Neural cell (in vitro differentiated cells): ENCODE measurements around the gene TOMM20. TPM values are rescaled to one million over a fixed set of nuclear protein-coding genes. Genes with fewer than 3 reads are reported as not detected.

Source experiments
- H2AFZ ChIP-seq: fragments of 200-600, 300-800 bp; sonication (generic), shearing (Covaris generic); 2 replicates; pipeline ENCODE4 v1.6.0; 2014; ENCODE audit warnings: low read depth, mild to moderate bottlenecking, antibody characterized with exemption, low read length, moderate library complexity
- H3F3A ChIP-seq: fragments of 200-600 bp; shearing (Covaris generic); 2 replicates; pipeline ENCODE4 v1.6.1; 2016; ENCODE audit warnings: mild to moderate bottlenecking, moderate library complexity, mixed read lengths, antibody characterized with exemption, low read length; ENCODE audit not compliant: insufficient read depth, poor library complexity, severe bottlenecking
- H3K27ac ChIP-seq: fragments of 200-600, 300-800 bp; sonication (generic), shearing (Covaris generic); 2 replicates; pipeline ENCODE4 v1.5.1; 2014; ENCODE audit warnings: mild to moderate bottlenecking, low read length, moderate library complexity
- H3K27me3 ChIP-seq: fragments of 300-800, 200-600 bp; sonication (generic), shearing (Covaris generic); 2 replicates; pipeline ENCODE4 v1.6.0; 2014; ENCODE audit warnings: mild to moderate bottlenecking, low read depth, low read length, moderate library complexity; ENCODE audit not compliant: insufficient read depth
- H3K36me3 ChIP-seq: fragments of 300-800, 200-600 bp; sonication (generic), shearing (Covaris generic); 2 replicates; pipeline ENCODE4 v1.5.1; 2014; ENCODE audit warnings: mild to moderate bottlenecking, antibody characterized with exemption, low read length, moderate library complexity; ENCODE audit not compliant: insufficient read depth
- H3K4me2 ChIP-seq: fragments of 300-800, 200-600 bp; sonication (generic), shearing (Covaris generic); 2 replicates; pipeline ENCODE4 v1.6.0; 2014; ENCODE audit warnings: mild to moderate bottlenecking, low read length
- H3K4me3 ChIP-seq: fragments of 300-800, 200-600 bp; sonication (generic), shearing (Covaris generic); 2 replicates; pipeline ENCODE4 v1.5.1; 2014; ENCODE audit warnings: mild to moderate bottlenecking, low read length, moderate library complexity
- H3K79me2 ChIP-seq: fragments of 200-600 bp; shearing (Covaris generic); replicated peaks from 2 replicates; pipeline ENCODE4 v1.6.0; 2014; ENCODE audit warnings: mild to moderate bottlenecking, low read length, moderate library complexity; ENCODE audit not compliant: insufficient read depth
- H3K9ac ChIP-seq: fragments of 300-800, 200-600 bp; sonication (generic), shearing (Covaris generic); 2 replicates; pipeline ENCODE4 v1.6.1; 2016; ENCODE audit warnings: mild to moderate bottlenecking, low read length, mixed read lengths
- H3K9me2 ChIP-seq: fragments of 200-600 bp; shearing (Covaris generic); 2 replicates; pipeline ENCODE4 v1.6.1; 2016; ENCODE audit warnings: mild to moderate bottlenecking, low read length, mixed read lengths; ENCODE audit not compliant: insufficient read depth
- H3K9me3 ChIP-seq: fragments of 200-600, 300-800 bp; sonication (generic), shearing (Covaris generic); 2 replicates; pipeline ENCODE4 v1.6.1; 2016; ENCODE audit warnings: mild to moderate bottlenecking, mixed run types, low read length, moderate library complexity, mixed read lengths
- H4K20me1 ChIP-seq: fragments of 200-600 bp; shearing (Covaris generic); 2 replicates; pipeline ENCODE4 v1.6.1; 2016; ENCODE audit warnings: mild to moderate bottlenecking, mixed run types; ENCODE audit not compliant: insufficient read depth
- CTCF ChIP-seq: fragments of 450-650 bp; IDR thresholded peaks from 2 replicates; pipeline ENCODE4 v1.5.1; 2014; ENCODE audit warnings: antibody characterized with exemption, mild to moderate bottlenecking, moderate library complexity; ENCODE audit not compliant: poor library complexity, severe bottlenecking
- EP300 ChIP-seq: fragments of 450-650 bp; conservative IDR thresholded peaks from 2 replicates; pipeline ENCODE4 v1.6.1; 2014; ENCODE audit warnings: antibody characterized with exemption, mild to moderate bottlenecking, moderate library complexity; ENCODE audit not compliant: poor library complexity, severe bottlenecking
- EZH2 ChIP-seq: fragments of 200-600, 300-800 bp; shearing (Covaris generic), sonication (generic); IDR thresholded peaks from 2 replicates; pipeline ENCODE4 v1.6.1; 2014; ENCODE audit warnings: antibody characterized with exemption, low read length, borderline replicate concordance, mild to moderate bottlenecking; ENCODE audit not compliant: insufficient read depth, poor library complexity, severe bottlenecking
- MXI1 ChIP-seq: fragments of 450-650 bp; conservative IDR thresholded peaks from 2 replicates; pipeline ENCODE4 v1.6.1; 2014; ENCODE audit warnings: antibody characterized with exemption, mild to moderate bottlenecking; ENCODE audit not compliant: poor library complexity, severe bottlenecking
- POLR2AphosphoS5 ChIP-seq: IDR thresholded peaks from 2 replicates; pipeline ENCODE4 v1.6.1; 2012
- RAD21 ChIP-seq: fragments of 450-650 bp; conservative IDR thresholded peaks from 2 replicates; pipeline ENCODE4 v1.6.1; 2014; ENCODE audit warnings: antibody characterized with exemption, mild to moderate bottlenecking, moderate library complexity
- SMC3 ChIP-seq: fragments of 450-650 bp; conservative IDR thresholded peaks from 2 replicates; pipeline ENCODE4 v1.6.1; 2014; ENCODE audit warnings: antibody characterized with exemption, mild to moderate bottlenecking, moderate library complexity; ENCODE audit not compliant: poor library complexity
- TAF1 ChIP-seq: IDR thresholded peaks from 2 replicates; pipeline ENCODE4 v1.6.1; 2012; ENCODE audit warnings: low read depth
- polyA plus RNA-seq: library from polyadenylated mRNA; depleted of rRNA; stranded (reverse); fragments of >200 nt; gene quantifications from 2 replicates; pipeline ENCODE4 v1.2.3, GENCODE V29; 2014
- TF ChIP-seq, protein P1 (sequence below): IDR thresholded peaks from 2 replicates; pipeline ENCODE4 v1.6.1; 2012; ENCODE audit warnings: borderline replicate concordance

The TOMM20 gene
- polyA plus RNA-seq, 1 donor from 2014 or later = 175 TPM

- TF ChIP-seq EP300 = no peak
- TF ChIP-seq, protein P1, sequence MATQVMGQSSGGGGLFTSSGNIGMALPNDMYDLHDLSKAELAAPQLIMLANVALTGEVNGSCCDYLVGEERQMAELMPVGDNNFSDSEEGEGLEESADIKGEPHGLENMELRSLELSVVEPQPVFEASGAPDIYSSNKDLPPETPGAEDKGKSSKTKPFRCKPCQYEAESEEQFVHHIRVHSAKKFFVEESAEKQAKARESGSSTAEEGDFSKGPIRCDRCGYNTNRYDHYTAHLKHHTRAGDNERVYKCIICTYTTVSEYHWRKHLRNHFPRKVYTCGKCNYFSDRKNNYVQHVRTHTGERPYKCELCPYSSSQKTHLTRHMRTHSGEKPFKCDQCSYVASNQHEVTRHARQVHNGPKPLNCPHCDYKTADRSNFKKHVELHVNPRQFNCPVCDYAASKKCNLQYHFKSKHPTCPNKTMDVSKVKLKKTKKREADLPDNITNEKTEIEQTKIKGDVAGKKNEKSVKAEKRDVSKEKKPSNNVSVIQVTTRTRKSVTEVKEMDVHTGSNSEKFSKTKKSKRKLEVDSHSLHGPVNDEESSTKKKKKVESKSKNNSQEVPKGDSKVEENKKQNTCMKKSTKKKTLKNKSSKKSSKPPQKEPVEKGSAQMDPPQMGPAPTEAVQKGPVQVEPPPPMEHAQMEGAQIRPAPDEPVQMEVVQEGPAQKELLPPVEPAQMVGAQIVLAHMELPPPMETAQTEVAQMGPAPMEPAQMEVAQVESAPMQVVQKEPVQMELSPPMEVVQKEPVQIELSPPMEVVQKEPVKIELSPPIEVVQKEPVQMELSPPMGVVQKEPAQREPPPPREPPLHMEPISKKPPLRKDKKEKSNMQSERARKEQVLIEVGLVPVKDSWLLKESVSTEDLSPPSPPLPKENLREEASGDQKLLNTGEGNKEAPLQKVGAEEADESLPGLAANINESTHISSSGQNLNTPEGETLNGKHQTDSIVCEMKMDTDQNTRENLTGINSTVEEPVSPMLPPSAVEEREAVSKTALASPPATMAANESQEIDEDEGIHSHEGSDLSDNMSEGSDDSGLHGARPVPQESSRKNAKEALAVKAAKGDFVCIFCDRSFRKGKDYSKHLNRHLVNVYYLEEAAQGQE = no peak
- no peak overlapping the region for H3K4me3 ChIP-seq
- no peaks in the 10 kb centered on the region for H3F3A ChIP-seq
- no peak overlapping the region for H3K4me2 ChIP-seq
- no peaks in the 10 kb centered on the region for H3K9me2 ChIP-seq
- H3K9ac ChIP-seq = no peak overlapping the region
- H4K20me1 ChIP-seq = no peaks in the 10 kb centered on the region
- no peaks in the 10 kb centered on the region for H3K9me3 ChIP-seq
- no peaks in the 10 kb centered on the region for H3K36me3 ChIP-seq
- no peaks in the 10 kb centered on the region for H3K27me3 ChIP-seq
- H3K27ac ChIP-seq = no peak overlapping the region
- H2AFZ ChIP-seq = no peak overlapping the region
- no peaks in the 10 kb centered on the region for H3K79me2 ChIP-seq
Observed at GRCh38 chr1:235075777-235076308, 52.8 kb downstream of the TOMM20 start.

- Histone ChIP-seq H3K36me3 (no peaks in the 10 kb centered on the region), H3K9me2 (no peaks in the 10 kb centered on the region), H2AFZ (no peak overlapping the region), H3K27ac (peak overlapping the region; percentile 76), H3K9me3 (no peaks in the 10 kb centered on the region), H3K9ac (peak overlapping the region; percentile 52), H3K4me2 (no peak overlapping the region), H3K27me3 (no peaks in the 10 kb centered on the region), H3K79me2 (no peaks in the 10 kb centered on the region), H4K20me1 (no peaks in the 10 kb centered on the region), H3F3A (no peaks in the 10 kb centered on the region), H3K4me3 (peak overlapping the region; percentile 6)
- TF ChIP-seq EZH2 (no peak), TAF1 (no peak), SMC3 (no peak), CTCF (no peak), MXI1 (no peak), POLR2AphosphoS5 (no peak), EP300 (no peak), RAD21 (no peak)
- TF ChIP-seq, protein P1 = no peak
Observed at GRCh38 chr1:235075048-235075776, 53.4 kb downstream of the TOMM20 start.
